ENCODE data around the gene OR2T11.
A peak's percentile ranks its signal among the peaks of the same experiment; 100 is the strongest.
"Not testable (repeated sequence)": the region's sequence is repeated elsewhere in the genome, so short reads cannot be mapped to it uniquely, and the experiment has no call there.

OR2T11 gene

GRCh38 chr1:248618878-248619277 is 16.0 kb downstream of the OR2T11 start:
- DNase-seq (ENCODE audit: low spot score), result peak; percentile 40

- DNase-seq (ENCODE audit: low spot score), result peak; percentile 11
Observed at GRCh38 chr1:248618119-248618518, 16.8 kb downstream of the OR2T11 start.

GRCh38 chr1:248613742-248614141 is 21.1 kb downstream of the OR2T11 start:
- DNase-seq (ENCODE audit: low spot score), result no peak

- DNase-seq (ENCODE audit: low spot score), result no peak
Observed at GRCh38 chr1:248611883-248612414, 22.9 kb downstream of the OR2T11 start.

- no peak for DNase-seq (ENCODE audit: low spot score)
Observed at GRCh38 chr1:248610301-248610700, 24.6 kb downstream of the OR2T11 start.

- DNase-seq (ENCODE audit: low spot score), result no peak
Observed at GRCh38 chr1:248599396-248599795, 35.5 kb downstream of the OR2T11 start.

- DNase-seq (ENCODE audit: low spot score), result no peak
Observed at GRCh38 chr1:248597589-248597988, 37.3 kb downstream of the OR2T11 start, which contains the start of gene OR2T10. Gene OR2T10 (minus strand): TSS chr1:248597700. CDS start chr1:248593768, 3,932 bp downstream.

GRCh38 chr1:248596615-248597014 is 38.3 kb downstream of the OR2T11 start:
- DNase-seq (ENCODE audit: low spot score), result no peak

- no peak for DNase-seq (ENCODE audit: low spot score)
Observed at GRCh38 chr1:248593226-248593625, 41.7 kb downstream of the OR2T11 start.

GRCh38 chr1:248592655-248593054 is 42.2 kb downstream of the OR2T11 start:
- no peak for DNase-seq (ENCODE audit: low spot score)

GRCh38 chr1:248590055-248590454 is 44.8 kb downstream of the OR2T11 start:
- DNase-seq (ENCODE audit: low spot score), result no peak

GRCh38 chr1:248589334-248589733 is 45.6 kb downstream of the OR2T11 start:
- no peak for DNase-seq (ENCODE audit: low spot score)

- no peak for DNase-seq (ENCODE audit: low spot score)
Observed at GRCh38 chr1:248585266-248585665, 49.6 kb downstream of the OR2T11 start.

- DNase-seq (ENCODE audit: low spot score), result no peak
Observed at GRCh38 chr1:248576260-248576980, 58.5 kb downstream of the OR2T11 start.

GRCh38 chr1:248574657-248575056 is 60.2 kb downstream of the OR2T11 start, which contains the start of gene OR2T34:
Gene OR2T34 (minus strand): TSS chr1:248574757. CDS start chr1:248574757, 0 bp downstream.
- not testable (repeated sequence) for DNase-seq (ENCODE audit: low spot score)

- not testable (repeated sequence) for DNase-seq (ENCODE audit: low spot score)
Observed at GRCh38 chr1:248573856-248574255, 61.0 kb downstream of the OR2T11 start.

All from putamen (tissue), 1 donor.